GM11168 (cell line): Measurements from ENCODE around the gene TFCP2.

ENCODE experiments used
- in situ Hi-C: fragments of 300-500 bp; cut with MboI; formaldehyde crosslinking; loops from one replicate; pipeline ENCODE4 v1.12.0; 2022; ENCODE audit warnings: low sequenced_read_pairs; ENCODE audit not compliant: unreplicated experiment

The TFCP2 gene

DNA sequence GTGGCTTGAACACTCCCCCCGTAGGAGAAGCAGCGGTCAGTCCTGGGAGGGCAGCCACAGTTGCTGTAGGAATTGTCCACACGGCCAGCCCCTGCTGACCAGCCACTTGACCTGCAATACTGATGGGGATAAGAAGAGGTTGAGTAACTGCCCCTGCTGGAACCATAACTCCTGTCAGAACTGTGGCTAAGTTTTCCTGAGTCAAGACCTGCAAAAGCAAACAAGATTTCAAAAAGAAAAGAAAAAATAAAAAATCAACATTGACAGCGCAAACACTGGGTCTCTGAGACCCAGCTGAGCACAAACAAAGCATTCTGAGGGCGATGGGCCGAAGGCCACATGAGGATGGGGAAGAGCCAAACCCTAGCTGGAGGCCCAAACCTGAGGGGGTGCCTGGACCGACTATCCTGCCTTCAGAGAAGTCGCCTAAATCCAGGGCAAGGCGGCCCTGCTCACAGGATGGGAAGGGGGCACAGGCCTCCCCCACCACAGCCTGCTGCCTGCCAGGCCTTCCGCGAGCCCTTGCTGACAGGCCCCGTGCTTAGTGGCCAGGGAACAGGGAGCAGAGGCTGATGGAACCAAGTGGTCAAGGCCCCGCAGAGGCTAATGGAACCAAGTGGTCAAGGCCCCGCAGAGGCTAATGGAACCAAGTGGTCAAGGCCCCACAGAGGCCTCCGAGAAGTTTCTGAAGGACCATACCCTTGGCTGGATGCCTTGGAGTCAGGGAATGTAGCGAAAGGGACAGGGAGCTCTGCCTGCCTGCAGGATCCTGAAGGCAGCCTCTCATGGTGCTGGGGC lies 25.8 kb upstream of the TFCP2 start:
- in situ Hi-C loops, result no loop called here

DNA sequence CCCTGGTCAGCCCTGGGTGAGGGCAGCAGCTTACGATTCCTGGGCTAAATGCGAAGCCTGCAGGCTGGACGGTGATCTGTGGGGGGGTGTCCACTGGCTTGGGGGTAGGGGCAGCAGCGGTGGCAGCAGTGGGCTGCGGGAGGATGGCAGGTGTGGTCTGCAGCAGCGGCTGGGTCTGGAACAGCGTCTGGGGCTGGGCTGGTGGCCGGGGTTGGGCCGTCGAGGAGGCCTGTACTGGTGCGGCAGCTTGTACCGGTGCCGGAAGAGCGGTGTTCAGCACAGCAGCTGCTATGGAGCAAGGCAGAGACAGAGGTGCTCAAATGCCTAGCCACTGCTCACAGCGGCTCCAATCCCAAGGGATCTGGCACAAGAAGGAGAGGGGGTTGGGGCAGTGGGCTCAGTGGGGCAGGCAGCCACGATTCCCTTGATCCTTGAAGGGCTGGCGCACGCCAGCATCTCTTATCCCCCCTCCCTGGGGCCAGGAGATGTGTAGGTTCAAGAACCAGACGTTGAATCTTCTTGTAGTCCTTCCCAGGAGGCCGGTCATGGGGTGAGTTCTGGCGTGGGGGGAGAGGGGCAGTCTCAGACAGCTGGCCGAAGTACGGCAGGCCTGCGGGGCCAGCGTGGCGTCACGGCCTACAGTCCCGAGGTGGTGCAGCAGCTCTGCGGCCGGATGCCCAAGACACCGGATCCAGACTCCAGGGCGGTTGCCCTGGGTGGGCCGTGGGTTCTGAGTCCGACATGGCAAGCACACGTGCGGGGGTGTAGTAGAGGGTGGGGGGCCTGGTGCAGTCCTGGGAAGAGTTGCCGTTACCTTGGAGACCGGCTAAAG lies 25.0 kb upstream of the TFCP2 start:
- in situ Hi-C loops, result no loop called here

DNA sequence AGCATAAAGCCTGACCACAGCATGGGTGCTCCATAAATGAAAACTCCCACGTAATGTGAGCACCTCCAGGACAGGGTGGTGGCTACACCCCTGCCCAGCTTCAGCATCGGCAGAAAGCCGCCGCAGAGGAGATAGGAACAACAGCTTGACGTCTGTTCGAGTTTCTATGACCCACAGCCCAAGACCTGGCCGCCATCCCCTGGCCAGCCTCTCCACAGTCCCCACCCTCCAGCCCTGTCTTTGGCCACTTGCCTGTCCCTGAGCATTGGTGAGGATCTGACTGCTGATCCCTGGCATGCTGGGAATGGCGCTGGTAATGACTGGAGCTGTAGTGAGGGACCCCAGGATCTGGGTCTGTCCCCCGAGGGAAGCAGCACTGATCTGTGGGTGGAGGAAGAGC lies 23.6 kb upstream of the TFCP2 start:
- in situ Hi-C loops, result no loop called here

DNA sequence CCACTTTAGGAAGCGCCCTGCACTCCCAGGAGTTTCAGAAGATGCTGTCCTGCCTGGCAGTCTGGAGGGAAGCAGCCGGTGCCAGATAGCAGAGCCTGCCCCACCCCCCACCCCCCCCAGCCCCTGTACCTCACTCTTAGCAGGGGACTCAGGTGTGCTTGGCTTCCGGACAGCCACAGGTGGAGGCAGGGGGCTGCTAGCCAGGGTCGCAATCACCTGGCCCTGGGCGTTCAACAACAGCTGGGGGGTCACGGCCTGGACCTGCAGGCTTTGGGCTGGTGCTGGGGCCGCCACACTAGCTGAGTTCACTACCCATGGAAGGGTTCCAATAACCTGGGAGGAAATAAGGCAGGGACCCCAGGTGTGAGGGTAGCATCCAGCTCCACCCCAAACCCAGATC lies 22.9 kb upstream of the TFCP2 start:
- in situ Hi-C loops, result no loop called here

DNA sequence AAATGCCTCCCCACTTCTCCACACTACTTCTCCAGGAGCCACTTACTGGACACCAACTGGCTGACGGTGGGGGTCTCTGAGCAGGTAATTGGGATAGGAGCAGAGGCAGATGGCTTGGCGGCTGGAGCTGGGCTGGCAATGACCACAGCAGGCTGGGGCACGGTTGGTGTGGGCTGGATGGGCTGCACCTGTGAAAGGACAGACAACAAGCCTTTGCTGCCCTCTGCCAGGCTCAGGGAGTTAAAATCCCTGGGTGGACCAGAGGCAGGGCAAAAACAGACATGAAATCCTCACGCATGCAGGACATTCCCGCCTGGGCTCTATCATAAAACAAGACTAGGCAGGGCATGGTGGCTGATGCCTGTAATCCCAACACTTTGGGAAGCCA lies 19.3 kb upstream of the TFCP2 start:
- in situ Hi-C loops, result no loop called here

DNA sequence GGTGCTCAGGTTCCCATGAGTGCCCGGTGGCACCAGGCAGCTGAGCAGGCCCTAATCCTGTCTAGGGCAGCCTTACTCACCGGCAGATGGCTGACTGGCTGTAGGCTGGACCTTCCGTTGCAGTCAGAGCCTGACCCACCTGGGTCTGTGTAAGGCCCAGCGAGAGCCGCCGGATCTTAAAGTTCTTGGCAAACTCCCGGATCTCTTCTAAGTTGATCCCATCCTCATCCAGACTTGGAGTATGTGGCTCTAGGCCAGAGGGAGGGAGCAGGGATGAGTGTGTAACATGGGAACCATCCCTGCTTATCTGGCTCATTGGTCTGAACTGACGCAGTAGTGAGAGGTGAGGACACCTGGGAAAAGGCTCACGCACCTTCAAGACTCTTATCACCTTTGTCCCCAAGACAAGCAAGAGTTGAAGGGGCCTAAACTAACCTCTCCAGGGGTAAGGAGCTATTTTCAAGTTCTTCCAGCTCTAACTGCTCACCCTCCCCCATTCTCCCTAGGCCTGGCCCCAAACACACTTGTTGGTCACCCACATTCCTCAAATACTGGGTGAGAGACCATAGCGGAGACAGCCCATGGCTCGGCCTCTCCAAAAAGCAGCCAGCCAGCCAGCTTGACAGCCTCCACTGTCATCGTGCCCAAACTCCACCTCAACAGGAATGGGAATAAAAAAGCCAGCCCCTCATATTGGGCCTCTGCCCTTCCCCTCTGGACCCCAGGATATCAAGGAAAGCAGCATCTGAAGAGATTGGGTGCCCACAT lies 18.8 kb upstream of the TFCP2 start:
- in situ Hi-C loops, result no loop called here

DNA sequence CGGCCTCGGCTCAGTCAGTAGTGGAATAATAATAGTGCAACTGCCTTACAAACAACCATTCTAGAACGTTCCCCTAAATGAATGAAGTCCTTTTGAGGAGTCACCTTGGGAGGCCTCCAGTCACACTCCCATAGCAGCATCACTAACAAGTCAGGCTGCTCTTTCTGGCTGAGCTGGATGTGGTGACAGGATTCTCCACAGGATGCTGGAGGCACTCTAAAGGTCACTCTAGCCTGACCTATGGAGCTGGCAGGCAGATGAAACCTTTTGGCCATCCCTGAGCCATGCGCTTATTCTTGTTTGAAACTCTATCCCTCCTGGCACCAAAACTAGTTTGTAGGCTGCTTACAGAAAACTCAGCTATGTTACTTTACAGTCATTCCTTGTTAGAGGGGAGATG lies 17.9 kb upstream of the TFCP2 start:
- in situ Hi-C loops, result no loop called here

DNA sequence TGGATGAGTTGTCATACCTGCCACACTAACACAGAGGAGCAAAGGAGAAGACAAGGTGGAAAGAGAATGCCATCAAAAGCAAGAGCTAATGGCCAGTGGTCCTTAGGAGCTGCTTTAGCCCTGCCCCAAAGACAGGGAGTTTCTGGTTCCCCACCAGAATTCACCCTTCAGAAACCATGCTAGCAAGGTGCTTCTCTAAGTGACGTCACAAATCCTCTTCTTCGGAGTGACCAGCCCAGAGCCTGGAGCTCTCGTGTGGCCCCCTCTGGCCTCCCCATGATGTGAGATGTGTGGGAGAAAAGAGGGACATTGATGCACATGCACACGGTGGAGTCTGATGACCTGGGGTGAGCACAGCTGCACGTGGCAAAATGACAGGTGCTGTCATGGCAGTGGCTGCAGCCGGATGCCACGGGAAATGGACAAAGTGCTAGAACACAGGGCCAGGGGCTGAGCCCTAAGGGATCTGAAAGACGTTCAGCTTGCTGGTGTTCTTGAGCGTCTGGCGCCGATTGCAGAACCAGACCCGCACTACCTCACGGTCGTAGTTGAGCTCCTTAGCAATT lies 16.9 kb upstream of the TFCP2 start:
- in situ Hi-C loops, result no loop called here

DNA sequence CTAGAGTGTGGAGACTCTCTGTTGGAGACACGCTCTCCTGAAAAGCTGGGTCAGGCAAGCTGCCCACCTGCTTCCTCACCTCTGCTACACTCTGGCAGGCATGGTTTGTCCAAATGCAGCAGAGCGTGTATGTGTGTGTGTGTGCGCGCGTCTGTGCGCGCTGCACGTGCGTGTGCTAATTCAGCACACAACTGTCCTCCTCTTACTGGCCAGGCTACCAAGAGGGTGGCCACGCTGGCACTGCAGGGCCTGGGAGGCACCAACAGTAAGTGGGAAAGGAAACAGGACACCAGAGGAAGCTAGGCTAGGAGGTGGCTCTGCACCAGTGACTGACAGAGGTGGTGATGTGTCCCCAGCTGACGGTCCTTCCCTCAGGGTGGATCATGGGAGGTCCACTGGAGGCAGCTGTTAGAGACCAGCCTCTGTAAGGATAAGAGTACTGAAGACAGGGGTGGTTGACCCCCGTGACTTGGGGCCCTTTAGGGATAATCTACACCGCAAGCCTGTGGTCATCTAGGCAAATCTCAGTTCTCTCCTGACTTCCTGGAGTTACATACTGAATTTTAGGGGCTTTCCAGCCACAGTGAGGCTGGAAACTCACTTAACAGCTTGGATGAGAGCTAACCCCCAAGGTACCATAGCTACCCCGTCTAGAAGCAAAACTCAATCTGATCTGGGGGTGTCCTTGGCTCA lies 15.6 kb upstream of the TFCP2 start:
- in situ Hi-C loops, result no loop called here

DNA sequence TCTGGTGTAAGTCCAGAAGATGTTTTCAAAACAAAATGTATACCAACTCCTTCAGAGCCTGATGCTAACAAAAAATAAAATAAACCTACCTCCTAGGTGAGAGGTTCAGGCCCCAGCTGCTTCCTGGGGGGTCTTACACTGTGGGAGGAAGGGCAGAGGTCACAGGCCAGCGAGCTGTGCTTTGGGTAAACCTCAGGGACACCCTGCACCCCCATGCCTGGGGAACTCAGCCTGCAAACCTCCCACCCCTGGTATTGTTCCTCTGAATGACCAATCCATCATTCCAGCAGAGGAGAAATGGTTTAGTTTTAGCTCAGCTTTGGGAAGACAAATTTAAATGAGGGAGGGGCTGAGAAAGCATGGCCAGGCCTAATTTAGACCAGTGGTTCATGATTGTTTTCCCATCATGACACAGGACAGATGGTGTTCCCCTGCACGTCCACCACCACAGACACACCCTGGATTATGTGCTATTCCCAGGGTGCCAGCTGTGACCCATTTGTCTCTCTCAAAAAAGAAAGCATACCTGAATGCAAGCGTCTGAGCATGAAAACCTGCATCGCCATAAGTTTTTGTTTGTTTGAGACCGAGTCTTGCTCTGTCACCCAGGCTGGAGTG lies 14.5 kb upstream of the TFCP2 start:
- in situ Hi-C loops, result no loop called here

DNA sequence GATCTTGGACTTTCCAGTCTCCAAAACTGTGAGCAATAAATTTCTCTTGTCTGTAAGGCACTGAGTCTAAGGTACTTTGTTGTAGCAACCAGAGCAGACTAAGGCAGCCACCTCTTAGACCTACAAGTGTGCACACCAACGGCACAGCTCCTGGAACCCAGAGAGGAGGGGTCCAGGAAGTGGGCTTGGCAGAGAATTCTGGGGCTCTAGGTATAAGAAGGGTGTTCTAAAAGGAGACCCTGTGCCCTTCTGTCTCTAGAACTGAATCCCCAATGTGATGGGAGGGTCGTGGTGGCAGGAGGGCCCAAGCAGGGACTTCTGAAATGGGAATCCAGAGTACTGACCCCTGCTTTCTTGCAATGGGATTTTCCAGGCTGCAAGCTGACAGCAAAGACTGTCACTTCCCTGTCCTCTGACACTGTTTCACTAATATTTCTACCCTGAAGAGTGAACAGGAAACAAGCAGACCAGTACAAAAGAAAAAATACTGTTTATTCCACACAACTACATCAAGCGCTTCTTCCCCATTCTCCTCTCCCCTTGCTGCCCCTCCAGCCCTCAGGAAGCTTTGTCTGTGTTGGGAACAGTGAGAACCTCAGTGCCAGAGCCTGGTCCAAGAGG lies 13.6 kb upstream of the TFCP2 start:
- in situ Hi-C loops, result no loop called here

DNA sequence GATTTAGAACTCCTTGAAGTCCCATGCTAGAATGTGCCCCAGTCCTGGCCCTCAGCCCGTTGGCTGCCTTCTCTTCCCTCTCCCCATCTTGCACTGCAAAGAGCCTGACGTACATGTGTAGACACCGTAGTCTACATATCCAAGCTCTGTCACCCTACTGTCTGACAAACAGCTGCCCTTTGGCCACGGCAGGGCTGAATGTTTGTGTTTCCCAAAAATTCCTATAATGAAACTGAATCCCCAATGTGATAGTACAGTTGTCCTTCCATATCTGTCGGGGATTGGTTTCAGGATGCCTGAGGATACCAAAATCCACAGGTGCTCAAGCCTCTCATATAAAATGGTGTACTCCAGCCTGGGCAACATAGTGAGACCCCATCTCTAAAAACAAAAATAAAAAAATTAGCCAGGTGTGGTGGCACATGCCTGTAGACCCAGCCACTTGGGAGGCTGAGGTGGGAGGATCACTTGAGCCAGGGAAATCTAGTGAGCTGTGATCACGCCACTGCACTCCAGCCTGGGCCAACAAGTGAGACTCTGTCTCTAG lies 12.3 kb upstream of the TFCP2 start:
- in situ Hi-C loops, result no loop called here

DNA sequence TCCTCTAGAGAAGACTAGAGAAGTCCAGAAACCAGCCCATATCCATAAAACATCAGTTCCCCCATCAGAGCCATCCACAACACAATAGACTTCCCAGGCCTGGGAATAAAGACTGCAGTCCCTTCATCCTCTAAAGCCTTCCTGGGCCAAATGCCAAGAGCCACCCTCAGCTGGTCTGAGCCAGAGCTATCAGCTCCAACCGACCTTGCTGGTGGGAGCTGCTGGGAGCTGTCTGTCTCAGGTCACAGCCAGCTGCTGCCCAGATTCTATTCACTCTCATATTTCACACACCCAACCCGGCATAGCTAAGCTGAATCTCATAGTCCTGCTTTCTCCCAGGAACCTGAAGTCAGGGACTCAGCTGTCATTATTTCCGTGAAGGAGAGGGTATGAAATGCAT lies 10.9 kb upstream of the TFCP2 start:
- in situ Hi-C loops, result no loop called here

DNA sequence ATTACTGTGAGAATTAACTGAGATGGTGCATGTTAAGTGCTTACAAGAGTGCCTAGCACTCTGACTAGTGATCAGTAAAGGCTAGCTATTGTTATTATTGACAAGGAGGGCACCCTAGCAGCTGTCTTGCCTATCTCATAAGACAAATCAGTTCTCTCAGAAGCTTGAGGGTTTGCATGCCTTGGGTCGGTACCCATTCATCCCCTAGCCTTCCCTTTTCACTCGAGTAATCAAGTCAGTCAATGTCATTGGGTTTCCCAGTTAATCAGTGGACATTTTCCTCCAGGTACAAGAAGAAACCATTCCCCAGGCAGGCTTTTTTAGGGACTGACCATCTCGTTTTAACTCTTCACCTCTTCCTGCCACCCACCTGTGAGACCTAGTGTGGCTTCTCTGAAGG lies 10.4 kb upstream of the TFCP2 start:
- in situ Hi-C loops, result no loop called here

DNA sequence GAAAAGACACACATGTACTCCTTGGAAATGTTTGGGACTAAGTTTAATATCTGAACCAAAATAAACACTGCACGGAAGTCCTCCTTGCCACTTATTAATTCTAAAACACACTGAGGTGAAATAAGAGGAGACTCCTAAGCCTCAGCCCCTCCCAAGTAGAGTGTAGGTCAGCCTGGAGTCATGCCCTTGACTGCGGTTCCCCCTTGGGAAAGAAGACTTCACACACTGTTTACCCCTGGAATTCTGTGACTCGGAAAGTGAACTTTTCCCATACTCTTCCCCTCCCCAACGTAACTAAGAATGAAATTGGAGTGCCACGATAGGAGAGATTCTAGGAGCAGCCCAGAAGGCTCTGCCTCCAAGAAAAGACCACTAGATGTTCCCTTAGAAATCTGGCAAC lies 8.6 kb upstream of the TFCP2 start:
- in situ Hi-C loops, result no loop called here

DNA sequence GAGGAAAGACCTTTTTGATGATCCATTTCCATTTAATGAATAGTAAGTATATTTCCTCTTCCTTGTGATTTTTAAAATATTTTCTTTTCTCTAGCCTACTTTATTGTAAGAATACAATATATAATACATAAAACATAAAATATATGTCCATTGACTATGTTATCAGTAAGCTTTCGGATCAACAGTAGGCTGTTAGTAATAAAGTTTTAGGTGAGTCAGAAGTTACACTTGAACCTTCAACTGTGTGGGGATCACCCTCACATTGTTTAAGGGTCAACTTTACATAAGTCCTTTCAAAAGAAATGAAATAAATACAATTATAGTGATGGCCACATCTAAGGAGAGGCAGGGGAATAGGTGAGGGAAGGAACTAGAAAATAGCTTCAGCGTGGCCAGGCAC lies 5.0 kb upstream of the TFCP2 start:
- in situ Hi-C loops, result no loop called here

DNA sequence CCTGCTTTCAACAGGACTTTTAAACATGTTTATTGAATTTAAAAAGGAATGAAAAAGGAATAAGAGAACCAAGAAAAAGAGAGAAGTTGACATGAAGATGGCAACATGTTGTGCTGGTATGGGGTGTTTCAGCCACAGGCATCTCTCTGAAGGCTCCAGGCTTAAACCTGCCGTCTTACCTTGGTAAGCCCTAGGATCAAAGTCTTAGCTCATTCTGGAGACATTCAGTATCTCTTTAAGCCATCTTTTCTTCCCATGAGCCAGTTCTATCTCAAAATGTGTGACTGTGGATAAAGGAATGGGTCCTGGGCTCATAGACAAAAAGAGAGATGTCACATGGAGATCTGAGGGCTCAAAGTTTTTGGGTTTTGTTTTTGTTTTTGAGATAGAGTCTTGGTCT lies 1.6 kb upstream of the TFCP2 start:
- in situ Hi-C loops, result no loop called here

DNA sequence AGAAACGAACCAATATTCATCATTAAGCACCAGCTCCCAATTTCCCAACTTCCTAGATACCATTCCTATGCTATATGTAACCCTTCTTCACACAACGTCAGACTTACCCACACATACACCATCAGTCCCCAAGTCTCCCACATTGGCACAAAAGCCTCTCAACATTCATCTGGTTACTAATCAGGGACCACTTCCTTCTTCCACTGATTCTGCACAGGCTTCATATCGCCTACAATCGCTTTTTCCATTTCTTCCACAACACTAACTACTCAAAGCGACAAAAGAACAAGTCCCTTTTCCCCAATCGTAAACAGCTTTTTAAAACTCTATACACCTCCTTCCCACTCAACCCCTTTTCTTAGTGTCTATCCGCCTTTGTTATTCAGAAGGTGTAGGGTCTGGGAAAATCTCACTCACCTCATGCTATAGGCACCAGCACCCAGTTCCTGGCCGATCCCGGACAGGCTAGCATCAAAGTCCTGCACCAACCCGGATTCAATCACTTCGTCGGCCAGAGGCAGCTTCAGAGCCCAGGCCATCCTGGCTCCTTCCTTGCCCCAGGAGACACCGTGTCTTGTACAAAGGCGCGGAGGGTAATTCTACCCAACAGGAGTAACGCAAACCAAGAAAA lies 936 bp downstream of the TFCP2 start:
- in situ Hi-C loops, result no loop called here

DNA sequence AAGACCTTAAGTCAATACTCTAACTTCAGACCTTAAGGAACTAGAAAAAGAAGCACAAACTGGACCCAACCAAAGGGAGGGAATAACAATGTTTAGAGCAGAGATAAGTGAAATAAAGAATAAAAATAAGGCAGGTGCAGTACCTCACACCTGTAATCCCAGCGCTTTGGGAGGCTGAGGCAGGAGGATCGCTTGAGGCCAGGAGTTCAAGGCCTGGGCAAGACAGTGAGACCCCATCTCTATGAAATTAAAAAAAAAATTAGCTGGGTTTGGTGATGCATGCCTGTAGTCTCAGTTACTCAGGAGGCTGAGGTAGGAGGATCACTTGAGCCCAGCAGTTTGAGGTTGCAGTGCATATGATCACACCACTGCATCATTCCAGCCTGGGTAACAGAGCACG lies 9.1 kb downstream of the TFCP2 start:
- in situ Hi-C loops, result no loop called here
